ENCODE results near the gene MEIOC. TPM values are rescaled to one million over a fixed set of nuclear protein-coding genes. Genes with fewer than 3 reads are reported as not detected.

MEIOC gene
- total RNA-seq, 1 experiment from 2014 or later: 3.0 TPM

- peak within 1 kb of the TSS; percentile 98 to 99 for H3K4me3 Mint-ChIP-seq
Measured at GRCh38 chr17:44689477-44690217, 33.4 kb downstream of the MEIOC start, which contains the start of gene CCDC43. Gene CCDC43, minus strand, starts transcription at chr17:44689776. Its CDS starts 23 bp downstream, at chr17:44689753.

More at GRCh38 chr17:44689477-44690217, 33.4 kb downstream of the MEIOC start, which contains the start of gene CCDC43:
- peak within 1 kb of the TSS; percentile 1 for H3K27ac ChIP-seq (ENCODE audit: insufficient read length, low read depth, low read length)
- peaks cover 5% of the 10 kb centered on the region; the same call in 1 of the 2 replicates for H3K79me2 ChIP-seq (ENCODE audit: insufficient read depth, low read length)
- Mint-ChIP-seq H3K36me3 (ENCODE audit: insufficient read depth in 1 of 3, low read depth in 3 of 3) (peaks cover 0 to 18% (median 0%) of the 10 kb centered on the region in 3 experiments; a peak in 5 of 7 replicates), H3K4me1 (peaks cover 13 to 15% of the 10 kb centered on the region in 2 experiments), H3K9me3 (no peaks in the 10 kb centered on the region), H3K27me3 (ENCODE audit: low read depth) (no peaks in the 10 kb centered on the region; the same call in 1 of the 2 replicates), H3K27ac (peak within 1 kb of the TSS; percentile 94 to 99 (median 98))
- 0 out of 2 replicates have a peak within 1 kb of the TSS, but pooled peaks have one; percentile 56 for H2BK15ac ChIP-seq (ENCODE audit: low read depth, low read length)
- no peak within 1 kb of the TSS for H3K4ac ChIP-seq (ENCODE audit: low read depth, low read length)
- H2AFZ ChIP-seq (ENCODE audit: low read length): no peak within 1 kb of the TSS
- H3K23me2 ChIP-seq (ENCODE audit: insufficient read length, low read depth, low read length, poor library complexity, severe bottlenecking): peaks cover 9% of the 10 kb centered on the region
- H3K4me2 ChIP-seq (ENCODE audit: insufficient read depth, insufficient read length, low read length): peak within 1 kb of the TSS; percentile 96
- peak within 1 kb of the TSS; percentile 92 for H4K5ac ChIP-seq (ENCODE audit: insufficient read length, low read depth, low read length)
- no peak within 1 kb of the TSS for H3K23ac ChIP-seq (ENCODE audit: insufficient read length, low read depth, low read length)
- no peak within 1 kb of the TSS for H2BK12ac ChIP-seq (ENCODE audit: insufficient read length, low read depth, low read length)
- no peaks in the 10 kb centered on the region for H3K9me3 ChIP-seq (ENCODE audit: control insufficient read depth, low read depth, low read length)
- H3K4me1 ChIP-seq (ENCODE audit: insufficient read depth, low read length): no peaks in the 10 kb centered on the region
- H3K14ac ChIP-seq (ENCODE audit: insufficient read depth, low read length): peak within 1 kb of the TSS; percentile 96
- no peak within 1 kb of the TSS for H2BK120ac ChIP-seq (ENCODE audit: low read depth, low read length, poor library complexity, severe bottlenecking)
- no peaks in the 10 kb centered on the region for H3K27me3 ChIP-seq (ENCODE audit: insufficient read depth, low read length)
- no peak within 1 kb of the TSS for H3T11ph ChIP-seq (ENCODE audit: low read length)
- no CpG with 5 or more reads among the region's 51 CpGs for WGBS (ENCODE audit: extremely low coverage, insufficient read length, low lambda C conversion rate)
- peak within 1 kb of the TSS; percentile 84 for H4K8ac ChIP-seq (replicated peaks; ENCODE audit: insufficient read length, low read depth, low read length)
- no peak within 1 kb of the TSS for H2AK5ac ChIP-seq (ENCODE audit: insufficient read length, low read length)
- H4K91ac ChIP-seq (ENCODE audit: insufficient read length, low read depth, low read length): peak within 1 kb of the TSS; percentile 50
- H4K20me1 ChIP-seq (ENCODE audit: control insufficient read depth, insufficient read depth, insufficient read length): no peaks in the 10 kb centered on the region
- H3K56ac ChIP-seq (ENCODE audit: insufficient read length, low read depth, low read length): peak within 1 kb of the TSS; percentile 42
- peak within 1 kb of the TSS; percentile 95 for H3K18ac ChIP-seq (ENCODE audit: insufficient read length, low read depth, low read length)
- peaks cover 2% of the 10 kb centered on the region for H3K79me1 ChIP-seq (ENCODE audit: insufficient read depth, low read depth, low read length, poor library complexity, severe bottlenecking)
- no peak for TF ChIP-seq CTCF (conservative IDR thresholded peaks at IDR 0.05)
- peak; percentile 97 for DNase-seq
- H2BK20ac ChIP-seq (ENCODE audit: low read depth, low read length, poor library complexity, severe bottlenecking): no peak within 1 kb of the TSS
- no peak within 1 kb of the TSS for H2BK5ac ChIP-seq (ENCODE audit: insufficient read length, low read length)
- H3K9ac ChIP-seq (ENCODE audit: extremely low read depth, insufficient read length, low read length): peak within 1 kb of the TSS; percentile 96

Data from H9 (cell line).